DND-41 (cell line): ENCODE results near the gene TFCP2L1.

Source experiments
- ATAC-seq: fragments of 200-7000 bp; cut with Tn5 transposase; 3 replicates; pipeline ENCODE4 v1.9.1; 2021; ENCODE audit warnings: low read depth; ENCODE audit not compliant: insufficient read depth
- DNase-seq: peaks from one replicate; pipeline ENCODE4 v3.0.0-alpha.2; 2020
- H2AFZ ChIP-seq: 2 replicates; pipeline ENCODE4 v1.6.0; 2012; ENCODE audit warnings: low read depth, low read length
- H3K27ac ChIP-seq: 2 replicates; pipeline ENCODE4 v1.5.1; 2012; ENCODE audit warnings: low read length, inconsistent platforms
- H3K27me3 ChIP-seq: fragments of 200-600 bp; sonication (generic); 2 replicates; pipeline ENCODE4 v1.6.0; 2012; ENCODE audit warnings: low read length, mild to moderate bottlenecking, inconsistent platforms; ENCODE audit not compliant: insufficient read depth, poor library complexity
- H3K36me3 ChIP-seq: 2 replicates; pipeline ENCODE4 v1.5.1; 2012; ENCODE audit warnings: low read length, inconsistent platforms; ENCODE audit not compliant: insufficient read depth
- H3K4me1 ChIP-seq: 2 replicates; pipeline ENCODE4 v1.5.1; 2012; ENCODE audit warnings: mild to moderate bottlenecking, low read length; ENCODE audit not compliant: insufficient read depth
- H3K4me2 ChIP-seq: 2 replicates; pipeline ENCODE4 v1.6.0; 2012; ENCODE audit warnings: mild to moderate bottlenecking, moderate library complexity, low read length, inconsistent platforms; ENCODE audit not compliant: insufficient read depth
- H3K4me3 ChIP-seq, 2 experiments: fragments of 200-600 bp in 1 of 2; shearing (Covaris generic) in 1 of 2; 2 replicates each; pipeline ENCODE4 v1.5.1; 2012 to 2016; ENCODE audit warnings: inconsistent platforms in 2 of 2, low read length in 2 of 2, mild to moderate bottlenecking in 2 of 2, low read depth in 1 of 2, moderate library complexity in 1 of 2
- H3K79me2 ChIP-seq: 2 replicates; pipeline ENCODE4 v1.6.0; 2012; ENCODE audit warnings: low read length, inconsistent platforms; ENCODE audit not compliant: insufficient read depth
- H3K9ac ChIP-seq: 2 replicates; pipeline ENCODE4 v1.6.0; 2012; ENCODE audit warnings: low read depth, mild to moderate bottlenecking, inconsistent platforms, low read length, moderate library complexity
- H3K9me3 ChIP-seq: 2 replicates; pipeline ENCODE4 v1.5.1; 2012; ENCODE audit warnings: low read length, moderate library complexity, mild to moderate bottlenecking, inconsistent platforms; ENCODE audit not compliant: insufficient read depth, severe bottlenecking
- H4K20me1 ChIP-seq: 2 replicates; pipeline ENCODE4 v1.6.0; 2012; ENCODE audit warnings: low read length; ENCODE audit not compliant: insufficient read depth
- EZH2 ChIP-seq: IDR thresholded peaks from 3 replicates; pipeline ENCODE4 v1.6.1; 2012; ENCODE audit warnings: borderline replicate concordance, low read depth, mild to moderate bottlenecking, moderate library complexity, low read length, inconsistent platforms; ENCODE audit not compliant: severe bottlenecking
- TF ChIP-seq, protein P1 (sequence below): IDR thresholded peaks from 2 replicates; pipeline ENCODE4 v1.5.1; 2012; ENCODE audit warnings: borderline replicate concordance, low read length, moderate library complexity, mild to moderate bottlenecking; ENCODE audit not compliant: poor library complexity, severe bottlenecking; ENCODE audit errors: extremely low read depth

The TFCP2L1 gene

DNA sequence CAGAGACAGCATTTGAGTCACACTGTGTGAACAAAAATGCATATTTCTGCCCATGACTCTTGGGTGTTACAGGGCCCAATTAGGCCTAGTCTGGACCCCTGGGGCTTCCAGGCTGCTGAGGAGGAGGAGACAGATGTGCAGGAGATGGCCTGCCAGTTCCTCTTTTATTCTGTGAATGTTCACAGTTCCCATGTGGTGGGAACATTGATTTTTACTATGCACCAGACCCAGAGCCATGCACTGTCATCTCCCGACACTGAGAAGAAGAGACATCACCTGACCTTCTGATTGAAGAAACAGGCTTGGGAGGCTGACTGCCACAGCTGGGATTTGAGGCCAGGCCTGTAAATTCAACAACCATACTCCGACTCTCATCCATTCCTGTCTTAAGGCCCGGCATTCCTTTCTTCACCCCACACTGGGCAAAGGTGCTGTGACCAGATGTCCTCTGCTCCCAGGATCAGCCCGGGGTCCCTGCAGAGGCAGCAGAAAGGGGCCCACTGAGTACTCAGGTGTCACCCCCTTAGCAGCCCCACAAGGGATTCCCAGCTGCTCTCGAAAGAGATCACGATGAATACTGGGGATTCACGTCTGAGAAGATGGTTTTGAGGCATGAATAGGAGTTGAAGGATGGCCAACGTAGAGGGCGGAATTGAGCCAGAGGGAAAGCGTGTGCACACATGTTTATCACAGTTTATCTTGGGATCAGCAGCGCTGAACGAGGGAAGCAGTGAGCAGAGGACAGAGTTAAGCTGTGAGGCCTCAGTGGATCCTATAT lies 3.6 kb upstream of the TFCP2L1 start:
- Histone ChIP-seq H2AFZ (no peak overlapping the region), H3K79me2 (no peaks in the 10 kb centered on the region), H3K9me3 (no peaks in the 10 kb centered on the region), H3K36me3 (no peaks in the 10 kb centered on the region), H3K27me3 (no peaks in the 10 kb centered on the region), H3K4me1 (no peaks in the 10 kb centered on the region), H4K20me1 (no peaks in the 10 kb centered on the region), H3K9ac (no peak overlapping the region), H3K4me2 (no peak overlapping the region), H3K27ac (no peak overlapping the region), H3K4me3 (no peak overlapping the region)
- ATAC-seq = no peak
- no peak for TF ChIP-seq EZH2
- TF ChIP-seq, protein P1, sequence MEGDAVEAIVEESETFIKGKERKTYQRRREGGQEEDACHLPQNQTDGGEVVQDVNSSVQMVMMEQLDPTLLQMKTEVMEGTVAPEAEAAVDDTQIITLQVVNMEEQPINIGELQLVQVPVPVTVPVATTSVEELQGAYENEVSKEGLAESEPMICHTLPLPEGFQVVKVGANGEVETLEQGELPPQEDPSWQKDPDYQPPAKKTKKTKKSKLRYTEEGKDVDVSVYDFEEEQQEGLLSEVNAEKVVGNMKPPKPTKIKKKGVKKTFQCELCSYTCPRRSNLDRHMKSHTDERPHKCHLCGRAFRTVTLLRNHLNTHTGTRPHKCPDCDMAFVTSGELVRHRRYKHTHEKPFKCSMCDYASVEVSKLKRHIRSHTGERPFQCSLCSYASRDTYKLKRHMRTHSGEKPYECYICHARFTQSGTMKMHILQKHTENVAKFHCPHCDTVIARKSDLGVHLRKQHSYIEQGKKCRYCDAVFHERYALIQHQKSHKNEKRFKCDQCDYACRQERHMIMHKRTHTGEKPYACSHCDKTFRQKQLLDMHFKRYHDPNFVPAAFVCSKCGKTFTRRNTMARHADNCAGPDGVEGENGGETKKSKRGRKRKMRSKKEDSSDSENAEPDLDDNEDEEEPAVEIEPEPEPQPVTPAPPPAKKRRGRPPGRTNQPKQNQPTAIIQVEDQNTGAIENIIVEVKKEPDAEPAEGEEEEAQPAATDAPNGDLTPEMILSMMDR = no peak
- no peak for DNase-seq

- H3K27me3 ChIP-seq = no peaks in the 10 kb centered on the region
- H3K4me3 ChIP-seq = no peak overlapping the region
- ATAC-seq = no peak
These were observed 3.0 kb upstream of the TFCP2L1 start for GRCh38 chr2:121287956-121288355.

DNA sequence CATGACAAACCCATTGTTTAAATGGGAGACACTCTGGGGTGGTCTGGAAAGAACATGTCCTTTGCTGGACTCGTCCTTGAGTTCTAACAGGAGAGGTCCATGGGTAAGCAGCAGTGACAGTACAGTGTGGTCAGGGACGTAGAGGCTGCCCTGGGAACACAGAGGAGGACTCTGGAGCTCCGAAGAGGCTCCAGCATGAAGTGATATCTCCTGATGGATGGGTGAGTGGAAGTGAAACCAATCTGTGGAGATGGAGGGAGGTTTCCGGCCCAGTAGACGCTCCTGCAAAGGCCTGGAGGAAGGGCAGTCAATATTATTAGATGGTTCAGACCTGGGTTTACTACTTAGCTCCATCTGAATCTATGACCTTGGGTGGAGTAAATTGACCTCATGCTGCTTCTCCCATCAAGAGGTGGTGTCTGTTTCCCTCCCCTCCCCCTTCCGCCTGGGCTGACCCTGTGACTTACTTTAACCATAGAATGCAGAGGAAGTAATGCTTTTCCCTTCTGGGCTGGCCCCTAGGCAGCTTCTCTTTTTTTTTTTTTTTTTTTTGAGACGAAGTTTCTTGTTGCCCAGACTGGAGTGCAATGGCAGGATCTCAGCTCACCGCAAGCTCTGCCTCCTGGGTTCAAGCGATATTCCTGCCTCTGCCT lies 2.3 kb upstream of the TFCP2L1 start:
- Histone ChIP-seq H3K9ac (no peak overlapping the region), H3K4me1 (no peaks in the 10 kb centered on the region), H3K36me3 (no peaks in the 10 kb centered on the region), H4K20me1 (no peaks in the 10 kb centered on the region), H3K9me3 (no peaks in the 10 kb centered on the region), H3K4me2 (no peak overlapping the region), H3K79me2 (no peaks in the 10 kb centered on the region), H3K4me3 (no peak overlapping the region), H3K27ac (no peak overlapping the region), H3K27me3 (no peaks in the 10 kb centered on the region), H2AFZ (no peak overlapping the region)
- ATAC-seq = no peak
- DNase-seq = no peak
- TF ChIP-seq EZH2 = no peak
- TF ChIP-seq, protein P1 = no peak

More at GRCh38 chr2:121287956-121288355, 3.0 kb upstream of the TFCP2L1 start:
- no peaks in the 10 kb centered on the region for H3K9me3 ChIP-seq
- H3K4me2 ChIP-seq = no peak overlapping the region
- H4K20me1 ChIP-seq = no peaks in the 10 kb centered on the region
- no peak overlapping the region for H3K27ac ChIP-seq
- H2AFZ ChIP-seq = no peak overlapping the region
- no peak overlapping the region for H3K9ac ChIP-seq
- DNase-seq = no peak
- H3K36me3 ChIP-seq = no peaks in the 10 kb centered on the region
- TF ChIP-seq, protein P1 = no peak
- no peak for TF ChIP-seq EZH2
- H3K79me2 ChIP-seq = no peaks in the 10 kb centered on the region
- no peaks in the 10 kb centered on the region for H3K4me1 ChIP-seq
